Heart left ventricle (tissue), 13 donors: ENCODE data around the gene IRF2BPL.

Source experiments
- CTCF ChIP-seq, 12 donors: fragments of 200-600 bp; sonication (generic) in 4 of 12; IDR thresholded peaks; one replicate each; pipeline versions ENCODE4 v1.5.0 to v1.8.0; 2018 to 2022; ENCODE audit warnings: antibody characterized with exemption in 12 of 12, mild to moderate bottlenecking in 5 of 12
- POLR2A ChIP-seq, 2 donors: fragments of 450-650 bp; IDR thresholded peaks; one replicate each; pipeline ENCODE4 v1.6.1; 2017; ENCODE audit warnings: antibody characterized with exemption in 2 of 2, mild to moderate bottlenecking in 2 of 2, moderate library complexity in 2 of 2
- donor health status: ischemic (EF 13 %, LVEDD 7.1; RV severe dilation, severe dysfunction).
- donor health status: DM: no; HTN: yes; CAD: no.
- donor health status: DM: no; HTN: no; CAD: no.
- donor health status: ischemic (EF 25% LVEDD 6.9; RV normal size, moderate dysfunction).
- donor health status: ischemic (EF 25% LVEDD 5.7; RV mildly dilated, moderate dysfunction).
- donor health status: ischemic (EF 35%, LVEDD 5.7; RV mildly dilated, moderate dysfunction).
- donor health status: nonischemic (EF 11% LVEDD 7.7; RV severe dilation, severe dysfunction).
- donor health status: DM: yes; HTN: yes; CAD: no.
- donor health status: PGD.
- donor health status: ischemic (EF 29% LVEDD 5.4; RV normal size, mild dysfunction).
- donor health status: nonischemic (EF 23%, LVEDD 6.1; RV moderate dilation, normal function).

- TF ChIP-seq POLR2A (IDR thresholded peaks at IDR 0.05) (no peak), CTCF (IDR thresholded peaks at IDR 0.05) (no peak)
These were observed 2.8 kb downstream of the IRF2BPL start for GRCh38 chr14:77025744-77026165.
